Measurements from ENCODE around the gene WASF1. TPM values are rescaled to one million over a fixed set of nuclear protein-coding genes. Genes with fewer than 3 reads are reported as not detected.

WASF1 gene
- total and polyA plus RNA-seq, 2 experiments from 2014 or later: 27.4 to 30.5 TPM

- TF ChIP-seq ZNF462 (CRISPR knock-in tag; IDR thresholded peaks at IDR 0.05): no peak
Observed at GRCh38 chr6:110147870-110148269, 31.6 kb downstream of the WASF1 start (continued).

GRCh38 chr6:110140650-110141049 is 38.8 kb downstream of the WASF1 start:
- no peaks in the 10 kb centered on the region for H4K20me1 ChIP-seq (replicated peaks; ENCODE audit: insufficient read depth)
- peaks cover 1% of the 10 kb centered on the region for H3K27me3 Mint-ChIP-seq (ENCODE audit: insufficient read depth, low read depth, poor library complexity)
- no peaks in the 10 kb centered on the region for H3K4me1 Mint-ChIP-seq
- DNase-seq (ENCODE audit: low spot score): no peak
- H3K4me3 Mint-ChIP-seq: no peak overlapping the region
- no peak overlapping the region for H3K4me2 ChIP-seq
- H3K79me2 ChIP-seq (replicated peaks; ENCODE audit: insufficient read depth): no peaks in the 10 kb centered on the region
- no peak for ATAC-seq
- H3F3A ChIP-seq (replicated peaks; ENCODE audit: low read depth): no peaks in the 10 kb centered on the region
- H3K27ac ChIP-seq (ENCODE audit: low read depth): no peak overlapping the region
- H3K27ac Mint-ChIP-seq: no peak overlapping the region
- peaks cover 65% of the 10 kb centered on the region for H3K36me3 Mint-ChIP-seq (ENCODE audit: low read depth)
- no peak overlapping the region for H3K4me3 ChIP-seq
- H3K9me3 Mint-ChIP-seq: peaks cover 49% of the 10 kb centered on the region
- H3K4me1 ChIP-seq (ENCODE audit: insufficient read depth): no peaks in the 10 kb centered on the region
- peaks cover 20% of the 10 kb centered on the region for H3K36me3 ChIP-seq (ENCODE audit: insufficient read depth)
- H2AFZ ChIP-seq: no peak overlapping the region
- no peaks in the 10 kb centered on the region for H3K27me3 ChIP-seq (ENCODE audit: insufficient read depth)
- no peaks in the 10 kb centered on the region for H3K9me2 ChIP-seq (ENCODE audit: insufficient read depth)
- TF ChIP-seq ZNF114 (CRISPR knock-in tag; IDR thresholded peaks at IDR 0.05) (no peak), POLR2AphosphoS5 (IDR thresholded peaks at IDR 0.05; ENCODE audit: low read depth) (no peak), JUNB (IDR thresholded peaks at IDR 0.05; ENCODE audit: unreplicated experiment) (no peak), ETS1 (IDR thresholded peaks at IDR 0.05) (no peak), EZH2phosphoT487 (IDR thresholded peaks at IDR 0.05; ENCODE audit: unreplicated experiment) (no peak), REST (IDR thresholded peaks at IDR 0.05; ENCODE audit: unreplicated experiment) (no peak), ZNF331 (CRISPR knock-in tag; IDR thresholded peaks at IDR 0.05; ENCODE audit: low read depth) (no peak), CTCF (conservative IDR thresholded peaks at IDR 0.05; ENCODE audit: low read depth in 2 of 2) (no peak), EZH2 (IDR thresholded peaks at IDR 0.05; ENCODE audit: low read depth, unreplicated experiment) (no peak), CREB1 (CRISPR knock-in tag; IDR thresholded peaks at IDR 0.05; ENCODE audit: low read depth) (no peak), NANOG (IDR thresholded peaks at IDR 0.05; ENCODE audit: borderline replicate concordance) (no peak)

Measured in GM23338 (cell line).